Astrocyte (in vitro differentiated cells and primary cell): ENCODE results near the gene INO80E. TPM values are rescaled to one million over a fixed set of nuclear protein-coding genes. Genes with fewer than 3 reads are reported as not detected.
A peak's percentile ranks its signal among the peaks of the same experiment; 100 is the strongest.

Source experiments
- DNase-seq: peaks from one replicate; pipeline ENCODE4 v3.0.0-alpha.2; 2010; ENCODE audit warnings: low read depth
- FAIRE-seq: peaks from 2 replicates; lab custom pipeline; 2011; peaks lifted over from hg19 to GRCh38; lab: Jason Lieb, UNC
- H2AFZ ChIP-seq: 2 replicates; pipeline ENCODE4 v1.6.0; 2012; ENCODE audit warnings: low read depth, low read length, inconsistent platforms
- H3K27ac ChIP-seq: 2 replicates; pipeline ENCODE4 v1.5.1; 2011; ENCODE audit warnings: low read depth, low read length, inconsistent platforms
- H3K27me3 ChIP-seq: 2 replicates; pipeline ENCODE4 v1.6.0; 2011; ENCODE audit warnings: low read length, inconsistent platforms; ENCODE audit not compliant: insufficient read depth
- H3K36me3 ChIP-seq: 2 replicates; pipeline ENCODE4 v1.5.1; 2011; ENCODE audit warnings: low read length, inconsistent platforms; ENCODE audit not compliant: insufficient read depth
- H3K4me1 ChIP-seq: 2 replicates; pipeline ENCODE4 v1.5.1; 2011; ENCODE audit warnings: low read length, inconsistent platforms; ENCODE audit not compliant: insufficient read depth
- H3K4me2 ChIP-seq: 2 replicates; pipeline ENCODE4 v1.6.0; 2012; ENCODE audit warnings: low read length, inconsistent platforms
- H3K4me3 ChIP-seq: 2 replicates; pipeline ENCODE4 v1.5.1; 2011; ENCODE audit warnings: low read depth, mild to moderate bottlenecking, low read length, inconsistent platforms; ENCODE audit not compliant: insufficient read depth
- H3K79me2 ChIP-seq: 2 replicates; pipeline ENCODE4 v1.6.0; 2012; ENCODE audit warnings: mild to moderate bottlenecking, low read length, inconsistent platforms; ENCODE audit not compliant: insufficient read depth
- H3K9ac ChIP-seq: 2 replicates; pipeline ENCODE4 v1.6.0; 2012; ENCODE audit warnings: mild to moderate bottlenecking, low read length, inconsistent platforms
- H3K9me3 ChIP-seq: 2 replicates; pipeline ENCODE4 v1.5.1; 2012; ENCODE audit warnings: low read depth, mild to moderate bottlenecking, low read length, inconsistent platforms; ENCODE audit not compliant: insufficient read depth
- H4K20me1 ChIP-seq: 2 replicates; pipeline ENCODE4 v1.6.0; 2012; ENCODE audit warnings: low read length, inconsistent platforms; ENCODE audit not compliant: insufficient read depth
- H3K27ac Mint-ChIP-seq: one replicate; pipeline ENCODE4 v1.8.0; 2021; ENCODE audit warnings: mild to moderate bottlenecking, mixed read lengths; ENCODE audit not compliant: unreplicated experiment
- H3K27me3 Mint-ChIP-seq: one replicate; pipeline ENCODE4 v1.8.0; 2021; ENCODE audit warnings: low read depth, mixed read lengths; ENCODE audit not compliant: unreplicated experiment
- H3K36me3 Mint-ChIP-seq: one replicate; pipeline ENCODE4 v1.8.0; 2021; ENCODE audit warnings: low read depth, mixed read lengths; ENCODE audit not compliant: unreplicated experiment
- H3K4me1 Mint-ChIP-seq: one replicate; pipeline ENCODE4 v1.8.0; 2021; ENCODE audit warnings: low read depth, mixed read lengths; ENCODE audit not compliant: unreplicated experiment
- H3K4me3 Mint-ChIP-seq: one replicate; pipeline ENCODE4 v1.8.0; 2021; ENCODE audit warnings: mild to moderate bottlenecking, moderate library complexity, mixed read lengths; ENCODE audit not compliant: unreplicated experiment
- H3K9me3 Mint-ChIP-seq: one replicate; pipeline ENCODE4 v1.8.0; 2021; ENCODE audit warnings: mild to moderate bottlenecking, mixed read lengths; ENCODE audit not compliant: unreplicated experiment
- EZH2 ChIP-seq: IDR thresholded peaks from 2 replicates; pipeline ENCODE4 v1.6.1; 2012; ENCODE audit warnings: mild to moderate bottlenecking, low read length, inconsistent platforms; ENCODE audit not compliant: insufficient read depth
- total RNA-seq: library from RNA; stranded (reverse); gene quantifications from 2 replicates; pipeline ENCODE4 v1.2.1, GENCODE V29; 2021
- TF ChIP-seq, protein P1 (sequence below): IDR thresholded peaks from 2 replicates; pipeline ENCODE4 v1.5.1; 2011; ENCODE audit warnings: low read depth, mild to moderate bottlenecking, inconsistent platforms, low read length, moderate library complexity; ENCODE audit not compliant: insufficient read depth

The INO80E gene
- total RNA-seq, 1 donor from 2014 or later = 58.5 TPM

DNA sequence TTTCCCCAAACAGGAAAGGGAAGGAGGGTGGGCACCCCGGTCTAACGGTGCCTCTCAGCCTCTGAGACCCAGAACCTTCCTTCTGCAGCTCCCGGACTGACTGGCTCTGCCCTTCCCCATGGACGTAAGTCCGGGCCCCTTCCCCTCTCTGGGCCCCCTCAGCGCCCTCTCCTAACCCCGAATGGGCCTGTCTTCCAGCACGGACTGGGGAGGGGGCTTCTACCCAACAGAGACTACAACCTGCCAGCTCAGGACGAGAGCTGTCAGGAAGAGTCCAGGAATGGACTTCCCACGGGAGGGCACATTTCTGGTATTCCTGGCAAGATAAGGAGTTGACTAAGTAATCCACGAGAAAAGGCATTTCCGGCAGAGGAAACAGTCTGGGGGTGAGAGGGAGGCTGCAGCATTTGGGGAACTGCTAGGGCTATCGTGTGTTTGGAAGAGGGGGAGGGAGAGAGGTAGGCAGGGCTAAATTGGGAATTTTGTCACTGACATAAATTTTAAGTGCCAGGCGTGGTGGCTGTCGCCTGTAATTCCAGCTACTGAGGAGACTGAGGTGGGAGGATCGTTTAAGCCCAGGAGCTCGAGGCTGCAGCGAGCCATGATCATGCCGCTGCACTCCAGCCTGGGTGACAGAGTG lies 57.5 kb downstream of the INO80E start:
- Mint-ChIP-seq H3K4me1 (peaks cover 14% of the 10 kb centered on the region), H3K9me3 (no peaks in the 10 kb centered on the region), H3K27ac (no peak overlapping the region), H3K4me3 (peak overlapping the region; percentile 85), H3K36me3 (peaks cover 3% of the 10 kb centered on the region), H3K27me3 (no peaks in the 10 kb centered on the region)
- Histone ChIP-seq H3K4me1 (peaks cover 19% of the 10 kb centered on the region), H4K20me1 (peaks cover 3% of the 10 kb centered on the region), H3K27ac (peak overlapping the region; percentile 78), H3K4me3 (peak overlapping the region; percentile 75), H3K9me3 (no peaks in the 10 kb centered on the region), H3K9ac (peak overlapping the region; percentile 85), H3K36me3 (no peaks in the 10 kb centered on the region), H3K79me2 (peaks cover 6% of the 10 kb centered on the region), H3K27me3 (no peaks in the 10 kb centered on the region), H2AFZ (peak overlapping the region; percentile 80), H3K4me2 (peak overlapping the region; percentile 100)
- DNase-seq = peak; percentile 41
- TF ChIP-seq, protein P1, sequence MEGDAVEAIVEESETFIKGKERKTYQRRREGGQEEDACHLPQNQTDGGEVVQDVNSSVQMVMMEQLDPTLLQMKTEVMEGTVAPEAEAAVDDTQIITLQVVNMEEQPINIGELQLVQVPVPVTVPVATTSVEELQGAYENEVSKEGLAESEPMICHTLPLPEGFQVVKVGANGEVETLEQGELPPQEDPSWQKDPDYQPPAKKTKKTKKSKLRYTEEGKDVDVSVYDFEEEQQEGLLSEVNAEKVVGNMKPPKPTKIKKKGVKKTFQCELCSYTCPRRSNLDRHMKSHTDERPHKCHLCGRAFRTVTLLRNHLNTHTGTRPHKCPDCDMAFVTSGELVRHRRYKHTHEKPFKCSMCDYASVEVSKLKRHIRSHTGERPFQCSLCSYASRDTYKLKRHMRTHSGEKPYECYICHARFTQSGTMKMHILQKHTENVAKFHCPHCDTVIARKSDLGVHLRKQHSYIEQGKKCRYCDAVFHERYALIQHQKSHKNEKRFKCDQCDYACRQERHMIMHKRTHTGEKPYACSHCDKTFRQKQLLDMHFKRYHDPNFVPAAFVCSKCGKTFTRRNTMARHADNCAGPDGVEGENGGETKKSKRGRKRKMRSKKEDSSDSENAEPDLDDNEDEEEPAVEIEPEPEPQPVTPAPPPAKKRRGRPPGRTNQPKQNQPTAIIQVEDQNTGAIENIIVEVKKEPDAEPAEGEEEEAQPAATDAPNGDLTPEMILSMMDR = no peak
- no peak for TF ChIP-seq EZH2
- FAIRE-seq = no peak

DNA sequence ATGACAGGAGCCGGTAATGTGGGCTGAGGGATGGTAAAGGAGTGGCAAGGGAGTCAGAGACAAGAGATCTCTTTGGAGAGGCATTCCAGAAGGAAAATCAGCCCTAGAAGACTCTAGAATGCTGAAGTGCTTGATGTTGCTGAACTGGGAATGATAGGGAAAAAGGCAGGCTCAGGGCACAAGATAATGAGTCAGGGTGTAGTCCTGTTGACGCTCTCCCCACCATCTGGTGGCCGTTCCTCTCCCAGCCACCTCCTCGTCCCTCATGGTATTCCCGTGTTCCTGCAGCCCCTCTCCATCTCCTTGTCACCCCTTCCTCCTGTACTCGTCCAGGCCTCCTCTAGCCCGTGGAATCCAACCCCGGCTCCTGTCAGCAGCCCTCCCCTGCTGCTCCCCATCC lies 58.4 kb downstream of the INO80E start:
- Histone ChIP-seq H3K36me3 (peaks cover 2% of the 10 kb centered on the region), H3K4me2 (peak overlapping the region; percentile 100), H4K20me1 (peaks cover 3% of the 10 kb centered on the region), H2AFZ (no peak overlapping the region), H3K79me2 (peaks cover 6% of the 10 kb centered on the region), H3K27ac (no peak overlapping the region), H3K9me3 (no peaks in the 10 kb centered on the region), H3K4me3 (peak overlapping the region; percentile 3), H3K27me3 (no peaks in the 10 kb centered on the region), H3K9ac (no peak overlapping the region), H3K4me1 (peaks cover 19% of the 10 kb centered on the region)
- DNase-seq (no peak), FAIRE-seq (no peak)
- Mint-ChIP-seq H3K4me1 (peaks cover 14% of the 10 kb centered on the region), H3K27ac (peak overlapping the region; percentile 80), H3K4me3 (peak overlapping the region; percentile 62), H3K9me3 (no peaks in the 10 kb centered on the region), H3K27me3 (no peaks in the 10 kb centered on the region), H3K36me3 (peaks cover 3% of the 10 kb centered on the region)
- TF ChIP-seq, protein P1 = no peak
- no peak for TF ChIP-seq EZH2

DNA sequence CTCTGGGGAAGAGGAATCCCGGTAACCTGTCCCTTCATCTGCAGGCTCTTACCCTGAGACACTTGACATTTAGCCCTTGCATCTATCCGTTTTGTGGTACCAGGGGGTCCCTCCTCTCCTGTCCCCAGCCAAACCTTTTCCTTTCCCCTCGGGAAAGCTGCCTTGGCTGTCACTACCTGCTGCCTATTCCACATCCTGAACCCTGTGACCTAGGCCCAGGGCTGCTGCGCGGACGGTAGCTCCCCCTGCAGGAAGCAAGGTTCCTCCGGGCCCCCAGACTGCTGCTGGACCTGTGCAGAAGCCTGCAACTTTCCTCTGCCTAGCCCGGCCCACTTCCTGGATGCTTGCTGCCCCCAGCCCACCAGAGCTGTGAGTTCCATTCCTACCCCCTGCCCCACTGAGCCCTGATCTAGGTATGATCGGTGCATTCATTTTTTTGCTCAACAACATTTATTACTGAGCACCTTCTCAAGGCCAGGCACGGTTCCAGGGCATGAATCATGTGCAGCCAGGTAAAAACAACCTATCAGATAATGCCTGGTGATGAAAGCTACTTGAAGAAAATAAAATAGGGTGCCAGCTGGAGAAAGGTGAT lies 59.0 kb downstream of the INO80E start:
- peak overlapping the region; percentile 100 for H3K4me2 ChIP-seq
- peaks cover 19% of the 10 kb centered on the region for H3K4me1 ChIP-seq
- H3K79me2 ChIP-seq = peaks cover 6% of the 10 kb centered on the region
- TF ChIP-seq EZH2 = no peak
- TF ChIP-seq, protein P1 = peak; percentile 30
- H3K36me3 ChIP-seq = peaks cover 2% of the 10 kb centered on the region
- H3K9me3 Mint-ChIP-seq = no peaks in the 10 kb centered on the region
- no peak overlapping the region for H3K9ac ChIP-seq
- H2AFZ ChIP-seq = no peak overlapping the region
- no peaks in the 10 kb centered on the region for H3K27me3 ChIP-seq
- DNase-seq (no peak), FAIRE-seq (no peak)
- peaks cover 14% of the 10 kb centered on the region for H3K4me1 Mint-ChIP-seq
- H3K36me3 Mint-ChIP-seq = peaks cover 3% of the 10 kb centered on the region
- H3K27ac Mint-ChIP-seq = no peak overlapping the region
- no peaks in the 10 kb centered on the region for H3K9me3 ChIP-seq
- peaks cover 3% of the 10 kb centered on the region for H4K20me1 ChIP-seq
- H3K27ac ChIP-seq = no peak overlapping the region
- no peak overlapping the region for H3K4me3 Mint-ChIP-seq
- H3K27me3 Mint-ChIP-seq = no peaks in the 10 kb centered on the region
- no peak overlapping the region for H3K4me3 ChIP-seq
